GM12874 (cell line): Measurements from ENCODE around the gene FBH1.

ENCODE experiments used
- CTCF ChIP-seq: IDR thresholded peaks from 2 replicates; pipeline ENCODE4 v1.5.1; 2011; ENCODE audit warnings: low read depth, mild to moderate bottlenecking, control low read depth, low read length, moderate library complexity; ENCODE audit not compliant: insufficient read depth

FBH1 gene

GRCh38 chr10:5968681-5969453 is 78.8 kb downstream of the FBH1 start:
- TF ChIP-seq CTCF: no peak

GRCh38 chr10:5970066-5970465 is 80.0 kb downstream of the FBH1 start:
- no peak for TF ChIP-seq CTCF

GRCh38 chr10:5970527-5970926 is 80.5 kb downstream of the FBH1 start:
- no peak for TF ChIP-seq CTCF

GRCh38 chr10:5971315-5971832 is 81.3 kb downstream of the FBH1 start:
- TF ChIP-seq CTCF: no peak

- no peak for TF ChIP-seq CTCF
Observed at GRCh38 chr10:5971886-5972285, 81.8 kb downstream of the FBH1 start.

GRCh38 chr10:5973069-5973468 is 83.0 kb downstream of the FBH1 start:
- no peak for TF ChIP-seq CTCF

GRCh38 chr10:5975641-5976473 is 85.8 kb downstream of the FBH1 start:
- TF ChIP-seq CTCF: no peak
